Measurements from ENCODE around the gene NECTIN1. TPM values are rescaled to one million over a fixed set of nuclear protein-coding genes. Genes with fewer than 3 reads are reported as not detected.

The NECTIN1 gene
- total and polyA plus RNA-seq, 2 of the 4 experiments (the other 2 are of a cell fraction) = 2.3 to 4.2 TPM

DNA sequence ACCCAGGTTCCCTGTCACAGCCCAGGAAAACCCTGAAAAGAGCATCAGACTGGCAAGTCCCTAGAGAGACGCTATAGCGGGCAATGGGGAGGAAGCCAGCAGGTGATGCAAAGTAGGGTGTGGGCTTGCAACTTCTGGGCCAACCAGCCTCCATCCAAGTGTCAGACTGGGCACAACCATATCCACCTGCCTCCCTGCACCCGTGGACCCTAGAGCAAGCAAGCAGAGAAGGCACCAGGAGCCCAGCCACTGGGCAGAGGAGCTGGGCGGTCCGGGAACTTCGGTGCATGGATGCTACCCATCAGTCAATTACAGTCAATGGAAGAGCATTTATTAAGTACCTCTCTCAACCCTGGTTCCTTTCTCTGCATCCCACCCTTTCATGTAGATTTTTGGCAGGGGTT lies 2.8 kb downstream of the NECTIN1 start:
- Histone ChIP-seq H4K91ac (ENCODE audit: insufficient read depth, low read depth, low read length) (no peak overlapping the region), H2BK15ac (ENCODE audit: low read depth, low read length) (no peak overlapping the region), H3K9ac (ENCODE audit: low read depth, low read length) (no peak overlapping the region), H3K4ac (ENCODE audit: low read depth, low read length) (no peak overlapping the region), H2BK120ac (ENCODE audit: low read depth, low read length) (no peak overlapping the region), H3K4me2 (ENCODE audit: low read depth, low read length) (no peak overlapping the region), H3K14ac (replicated peaks; ENCODE audit: low read depth, low read length) (no peak overlapping the region), H2AK5ac (ENCODE audit: low read depth, low read length) (no peak overlapping the region), H3K4me1 (ENCODE audit: control insufficient read depth, insufficient read depth, low read length) (peaks cover 4% of the 10 kb centered on the region; the same call in 1 of the 2 replicates), H4K20me1 (ENCODE audit: insufficient read depth, low read length) (peaks cover under 1% of the 10 kb centered on the region; the same call in 1 of the 2 replicates), H3K23ac (ENCODE audit: low read depth, low read length) (no peak overlapping the region), H3K36me3 (ENCODE audit: control insufficient read depth, insufficient read depth, low read length) (no peaks in the 10 kb centered on the region), H3K4me3 (ENCODE audit: insufficient read depth, low read depth, low read length) (no peak overlapping the region), H3K18ac (ENCODE audit: low read depth, low read length) (no peak overlapping the region), H4K5ac (ENCODE audit: low read depth, low read length) (no peak overlapping the region), H3K27me3 (ENCODE audit: control insufficient read depth, insufficient read depth, low read length) (peaks cover 4% of the 10 kb centered on the region; the same call in 1 of the 2 replicates), H3K56ac (ENCODE audit: extremely low read depth, insufficient read depth, low read length) (no peak overlapping the region), H2BK5ac (ENCODE audit: low read depth, low read length, poor library complexity, severe bottlenecking) (no peak overlapping the region), H2AFZ (replicated peaks; ENCODE audit: low read length, poor library complexity) (no peak overlapping the region), H2AK9ac (replicated peaks; ENCODE audit: low read depth, low read length, poor library complexity) (no peak overlapping the region), H3K27ac (ENCODE audit: insufficient read depth, low read length) (no peak overlapping the region), H4K8ac (ENCODE audit: low read depth in 2 of 2, low read length in 2 of 2) (no peak overlapping the region), H3K9me3 (ENCODE audit: control insufficient read depth, insufficient read depth, low read length) (no peaks in the 10 kb centered on the region), H3K79me1 (ENCODE audit: low read depth in 1 of 2, low read length in 2 of 2) (no peaks in the 10 kb centered on the region), H3K9me1 (ENCODE audit: insufficient read depth, low read length) (no peaks in the 10 kb centered on the region), H2BK20ac (ENCODE audit: low read depth, low read length) (no peak overlapping the region)
- ATAC-seq (ENCODE audit: low read depth) (no peak), DNase-seq (no peak)
- intact Hi-C loops (cut with micrococcal nuclease) (loop anchor here (5.0 to 10.0 kb wide), 2 partner anchors 361 to 486 kb away; partner anchors contain the start of gene OAF), dilution Hi-C loops (cut with HindIII; ENCODE audit: low sequenced_read_pairs, unreplicated experiment) (no loop called here), in situ Hi-C loops (cut with MboI; ENCODE audit: low sequenced_read_pairs) (no loop called here)
- POLR2A ChIA-PET (ENCODE audit: unreplicated experiment) = no interaction called here
- CTCF ChIA-PET = no interaction called here
- TF ChIP-seq MAZ (IDR thresholded peaks at IDR 0.05; ENCODE audit: borderline replicate concordance, low read depth, low read length) (no peak), RFX5 (IDR thresholded peaks at IDR 0.05; ENCODE audit: low read depth, low read length) (no peak), CEBPB (IDR thresholded peaks at IDR 0.05; ENCODE audit: low read depth, low read length) (no peak), POLR2A (IDR thresholded peaks at IDR 0.05; ENCODE audit: low read depth, low read length) (no peak), RAD21 (IDR thresholded peaks at IDR 0.05; ENCODE audit: low read length) (no peak), MXI1 (IDR thresholded peaks at IDR 0.05; ENCODE audit: borderline replicate concordance, low read depth, low read length) (no peak), BHLHE40 (IDR thresholded peaks at IDR 0.05; ENCODE audit: low read depth, low read length) (no peak), FOS (IDR thresholded peaks at IDR 0.05; ENCODE audit: low read depth, low read length) (no peak), SMC3 (IDR thresholded peaks at IDR 0.05; ENCODE audit: low read depth, low read length) (no peak)
- TF ChIP-seq, protein P1, sequence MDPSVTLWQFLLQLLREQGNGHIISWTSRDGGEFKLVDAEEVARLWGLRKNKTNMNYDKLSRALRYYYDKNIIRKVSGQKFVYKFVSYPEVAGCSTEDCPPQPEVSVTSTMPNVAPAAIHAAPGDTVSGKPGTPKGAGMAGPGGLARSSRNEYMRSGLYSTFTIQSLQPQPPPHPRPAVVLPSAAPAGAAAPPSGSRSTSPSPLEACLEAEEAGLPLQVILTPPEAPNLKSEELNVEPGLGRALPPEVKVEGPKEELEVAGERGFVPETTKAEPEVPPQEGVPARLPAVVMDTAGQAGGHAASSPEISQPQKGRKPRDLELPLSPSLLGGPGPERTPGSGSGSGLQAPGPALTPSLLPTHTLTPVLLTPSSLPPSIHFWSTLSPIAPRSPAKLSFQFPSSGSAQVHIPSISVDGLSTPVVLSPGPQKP (IDR thresholded peaks at IDR 0.05; ENCODE audit: borderline replicate concordance, low read depth, low read length) = no peak
- no TSS peak for BruUV-seq (replicated peaks)
- WGBS, 2 experiments (ENCODE audit: extremely low coverage in 2 of 2, insufficient read length in 1 of 2) = no CpG with 5 or more reads among the region's 6 CpGs

Measured in IMR-90 (cell line).